T-helper 1 cell (primary cell): Measurements from ENCODE around the gene DDX6.

Experiments
- DNase-seq, 5 donors: peaks; one replicate each; pipeline ENCODE4 v3.0.0-alpha.2; 2012 to 2020

Gene DDX6

DNA sequence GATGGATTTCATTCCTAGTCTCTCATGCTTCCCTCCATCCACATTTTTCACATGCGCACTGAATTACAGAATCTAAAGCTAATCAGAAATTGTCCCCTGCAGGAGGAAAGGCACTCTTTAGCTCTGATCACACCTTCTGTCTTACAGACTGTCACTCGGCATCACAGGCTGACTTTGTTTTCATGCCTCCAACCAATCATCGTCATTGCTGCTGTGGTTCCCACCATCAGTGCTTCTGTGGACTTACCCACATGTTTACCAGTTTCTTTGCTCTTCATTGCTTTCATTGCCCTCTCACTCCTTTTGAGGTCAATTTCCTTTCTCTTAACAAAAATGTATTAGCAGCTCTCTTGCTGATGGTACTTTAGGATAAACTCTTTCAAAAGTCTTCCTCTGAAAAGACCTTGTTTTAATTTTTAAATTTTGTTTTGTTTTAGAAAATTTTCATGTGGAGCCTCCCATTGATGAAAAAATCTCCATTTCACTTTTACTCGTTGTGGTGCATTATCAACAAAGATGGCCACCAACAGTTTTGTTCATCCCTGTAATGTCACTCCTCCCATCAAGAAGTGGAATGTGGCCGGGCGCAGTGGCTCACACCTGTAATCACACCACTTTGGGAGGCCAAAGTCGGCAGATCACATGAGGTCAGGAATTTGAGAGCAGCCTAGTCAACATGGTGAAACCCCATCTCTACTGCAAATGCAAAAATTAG is 91.3 kb downstream of the DDX6 start:
- peak in 4 of 5 donors; percentile 45 to 70 (median 52) for DNase-seq
